Endothelial cell of umbilical vein (primary cell): ENCODE results near the gene SIAE. TPM values are rescaled to one million over a fixed set of nuclear protein-coding genes. Genes with fewer than 3 reads are reported as not detected.

Experiments
- BruUV-seq: library from RNA; stranded (reverse); fragments of 400-500 nt; replicated peaks from 2 replicates; lab custom pipeline; 2021; lab: Mats Ljungman, UMichigan
- CTCF ChIA-PET: fragments of 300-600, 350-600 bp; sonication (Branson Sonifier 250); formaldehyde crosslinking; loops from one replicate; lab custom pipeline; 2021; ENCODE audit warnings: antibody characterized with exemption, inconsistent platforms; lab: Charles Lee
- POLR2A ChIA-PET: fragments of 300-600, 350-600 bp; sonication (Branson Sonifier 250); formaldehyde crosslinking; loops from one replicate; lab custom pipeline; 2021; ENCODE audit warnings: antibody characterized with exemption, inconsistent platforms; lab: Charles Lee
- DNase-seq: peaks from one replicate; pipeline ENCODE4 v3.0.0-alpha.2; 2011; ENCODE audit warnings: low read depth, low spot score
- FAIRE-seq: peaks from 2 replicates; lab custom pipeline; 2011; peaks lifted over from hg19 to GRCh38; lab: Jason Lieb, UNC
- H2AFZ ChIP-seq: 2 replicates; pipeline ENCODE4 v1.6.0; 2012; ENCODE audit warnings: low read depth, low read length, control low read depth, inconsistent platforms
- H3K27ac ChIP-seq: 2 replicates; pipeline ENCODE4 v1.5.1; 2011; ENCODE audit warnings: low read depth, mild to moderate bottlenecking, control low read depth, low read length, moderate library complexity; ENCODE audit not compliant: insufficient read depth
- H3K27me3 ChIP-seq, 2 experiments: 2 replicates each; pipeline versions ENCODE4 v1.6.0 to v1.6.1; 2011; ENCODE audit warnings: low read length in 2 of 2, mixed read lengths in 1 of 2; ENCODE audit not compliant: control insufficient read depth in 2 of 2, insufficient read depth in 2 of 2
- H3K36me3 ChIP-seq, 2 experiments: 2 replicates in 1 of 2; 3 replicates in 1 of 2; pipeline ENCODE4 v1.5.1; 2011; ENCODE audit warnings: low read length in 2 of 2, mild to moderate bottlenecking in 1 of 2, moderate library complexity in 1 of 2; ENCODE audit not compliant: control insufficient read depth in 2 of 2, insufficient read depth in 2 of 2; ENCODE audit errors: extremely low read depth in 1 of 2
- H3K4me1 ChIP-seq: 3 replicates; pipeline ENCODE4 v1.5.1; 2011; ENCODE audit warnings: mild to moderate bottlenecking, low read length; ENCODE audit not compliant: control insufficient read depth, insufficient read depth; ENCODE audit errors: extremely low read depth
- H3K4me2 ChIP-seq: 2 replicates; pipeline ENCODE4 v1.6.1; 2011; ENCODE audit warnings: low read length, control low read depth, mixed read lengths; ENCODE audit not compliant: insufficient read depth
- H3K4me3 ChIP-seq, 3 experiments: fragments of 200-600 bp in 1 of 3; sonication (generic), shearing (Covaris generic) in 1 of 3; replicated peaks in 1 of 3; 2 replicates each; pipeline ENCODE4 v1.5.1; 2011 to 2016; ENCODE audit warnings: control low read depth in 3 of 3, low read length in 3 of 3, mild to moderate bottlenecking in 2 of 3, inconsistent platforms in 1 of 3, low read depth in 1 of 3, moderate library complexity in 1 of 3; ENCODE audit not compliant: insufficient read depth in 1 of 3
- H3K79me2 ChIP-seq: 2 replicates; pipeline ENCODE4 v1.6.0; 2012; ENCODE audit warnings: low read length, inconsistent platforms; ENCODE audit not compliant: control insufficient read depth, insufficient read depth
- H3K9ac ChIP-seq: replicated peaks from 2 replicates; pipeline ENCODE3; 2011; ENCODE audit warnings: low read length, control low read depth; ENCODE audit not compliant: insufficient read depth; ENCODE audit errors: extremely low read depth
- H3K9me1 ChIP-seq: replicated peaks from 3 replicates; pipeline ENCODE4 v1.6.0; 2011; ENCODE audit warnings: mild to moderate bottlenecking, low read length; ENCODE audit not compliant: control insufficient read depth, insufficient read depth; ENCODE audit errors: extremely low read depth
- H3K9me3 ChIP-seq: replicated peaks from 2 replicates; pipeline ENCODE4 v1.5.1; 2012; ENCODE audit warnings: low read length, inconsistent platforms; ENCODE audit not compliant: control insufficient read depth, insufficient read depth
- H4K20me1 ChIP-seq: replicated peaks from 2 replicates; pipeline ENCODE3; 2011; ENCODE audit warnings: mild to moderate bottlenecking, low read length; ENCODE audit not compliant: control insufficient read depth, insufficient read depth; ENCODE audit errors: extremely low read depth
- EZH2 ChIP-seq: IDR thresholded peaks from 2 replicates; pipeline ENCODE4 v1.6.1; 2012; ENCODE audit warnings: borderline replicate concordance, low read depth, mild to moderate bottlenecking, moderate library complexity, low read length, inconsistent platforms; ENCODE audit not compliant: severe bottlenecking
- FOS ChIP-seq: IDR thresholded peaks from 2 replicates; pipeline ENCODE4 v1.6.1; 2011; ENCODE audit warnings: mild to moderate bottlenecking, low read length, moderate library complexity, borderline replicate concordance; ENCODE audit not compliant: insufficient read depth
- GATA2 ChIP-seq: IDR thresholded peaks from 2 replicates; pipeline ENCODE4 v1.7.0; 2011; ENCODE audit warnings: low read depth, mild to moderate bottlenecking, moderate library complexity, mixed read lengths, low read length; ENCODE audit not compliant: insufficient read length, insufficient read depth
- JUN ChIP-seq: IDR thresholded peaks from 2 replicates; pipeline ENCODE4 v1.6.1; 2011; ENCODE audit warnings: borderline replicate concordance, low read depth; ENCODE audit not compliant: insufficient read length, insufficient read depth
- MYC ChIP-seq: IDR thresholded peaks from one replicate; pipeline ENCODE4 v1.6.1; 2011; ENCODE audit warnings: mild to moderate bottlenecking, low read depth, low read length
- POLR2A ChIP-seq: IDR thresholded peaks from 2 replicates; pipeline ENCODE4 v1.6.1; 2012; ENCODE audit warnings: low read depth, mild to moderate bottlenecking, control low read depth, low read length
- POLR2AphosphoS5 ChIP-seq: IDR thresholded peaks from 2 replicates; pipeline ENCODE4 v1.6.1; 2012; ENCODE audit warnings: low read depth, mild to moderate bottlenecking, control low read depth, low read length, moderate library complexity; ENCODE audit not compliant: insufficient read depth
- dilution Hi-C: fragments of 300-500 bp; cut with MboI; formaldehyde crosslinking; loops from one replicate; pipeline ENCODE4 v1.15.0; 2019; ENCODE audit warnings: low sequenced_read_pairs; ENCODE audit not compliant: extremely low pct_ligation_motif_present
- intact Hi-C: fragments of 100-400 bp; cut with micrococcal nuclease; formaldehyde crosslinking; loops from one replicate; pipeline ENCODE4 v1.10.0; 2022
- polyA plus RNA-seq, 4 experiments: library from polyadenylated mRNA; depleted of rRNA in 3 of 4; stranded (reverse) in 3 of 4; unstranded in 1 of 4; fragments of >200 nt; gene quantifications; 2 replicates each; pipeline versions ENCODE4 v1.2.1 to v1.2.3, GENCODE V29; 2011 to 2012; ENCODE audit warnings: missing spikeins in 1 of 4
- total RNA-seq: library from RNA; stranded (reverse); gene quantifications from 2 replicates; pipeline ENCODE4 v1.2.3, GENCODE V29; 2021

SIAE gene
- total and polyA plus RNA-seq, 2 donors (not counting 3 experiments of a cell fraction or from before 2014, with no cell fraction given): 16.9 to 23.9 TPM

DNA sequence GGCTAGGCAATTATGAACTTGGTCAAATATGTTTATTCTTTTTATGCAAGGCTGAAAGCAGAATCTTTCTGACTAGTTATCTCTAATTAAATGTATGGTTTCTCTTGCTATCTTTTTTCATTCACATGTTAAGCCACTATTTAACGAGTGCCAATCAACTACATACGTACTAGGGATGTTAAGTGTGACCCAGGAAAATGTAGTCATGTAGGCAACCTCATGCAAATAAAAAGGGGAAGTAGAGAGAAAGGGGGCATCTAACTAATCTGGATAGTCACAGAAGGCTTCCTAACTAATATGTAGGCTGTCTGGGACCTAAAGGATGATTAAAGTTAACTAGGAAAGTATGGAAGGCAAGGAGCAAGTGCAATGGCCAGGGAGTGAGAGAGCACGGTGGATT is 27.4 kb downstream of the SIAE start:
- no TSS peak for BruUV-seq
- H3K9ac ChIP-seq: no peak overlapping the region
- H3K27ac ChIP-seq: no peak overlapping the region
- ChIA-PET POLR2A (no interaction called here), CTCF (interaction anchor here (0.8 to 6.5 kb wide), 4 partner anchors 187 to 221 kb away, joined by 4 to 86 read pairs (median 8); no protein-coding TSS in a partner anchor)
- DNase-seq: no peak
- TF ChIP-seq GATA2: no peak
- no peak for TF ChIP-seq MYC
- no peak for TF ChIP-seq EZH2
- TF ChIP-seq FOS: no peak
- TF ChIP-seq JUN: no peak
- TF ChIP-seq POLR2A: no peak
- no peak for TF ChIP-seq POLR2AphosphoS5
- no peak overlapping the region for H3K4me3 ChIP-seq
- no peaks in the 10 kb centered on the region for H3K79me2 ChIP-seq
- no peak for FAIRE-seq
- no peaks in the 10 kb centered on the region for H3K36me3 ChIP-seq
- H3K9me3 ChIP-seq: no peaks in the 10 kb centered on the region
- no peaks in the 10 kb centered on the region for H4K20me1 ChIP-seq
- H2AFZ ChIP-seq: no peak overlapping the region
- H3K4me2 ChIP-seq: no peak overlapping the region
- intact Hi-C loops (no loop called here), dilution Hi-C loops (no loop called here)
- H3K4me1 ChIP-seq: peaks cover 18% of the 10 kb centered on the region
- no peaks in the 10 kb centered on the region for H3K27me3 ChIP-seq
- H3K9me1 ChIP-seq: no peaks in the 10 kb centered on the region
